Epithelial cell of proximal tubule (primary cell): Measurements from ENCODE around the gene CADM2. TPM values are rescaled to one million over a fixed set of nuclear protein-coding genes. Genes with fewer than 3 reads are reported as not detected.

ENCODE experiments used
- DNase-seq: peaks from one replicate; pipeline ENCODE4 v3.0.0-alpha.2; 2011; ENCODE audit warnings: low read depth
- H3K4me3 ChIP-seq: 2 replicates; pipeline ENCODE4 v1.5.1; 2011; ENCODE audit warnings: low read depth, mild to moderate bottlenecking, low read length
- total RNA-seq: library from RNA; depleted of rRNA; stranded (reverse); fragments of >200 nt; gene quantifications from 2 replicates; pipeline ENCODE4 v1.2.3, GENCODE V29; 2015
- TF ChIP-seq, protein P1 (sequence below): conservative IDR thresholded peaks from 2 replicates; pipeline ENCODE4 v1.5.1; 2012; ENCODE audit warnings: low read depth, mild to moderate bottlenecking, low read length

CADM2 gene
- total RNA-seq, 1 donor from 2014 or later, result not detected

DNA sequence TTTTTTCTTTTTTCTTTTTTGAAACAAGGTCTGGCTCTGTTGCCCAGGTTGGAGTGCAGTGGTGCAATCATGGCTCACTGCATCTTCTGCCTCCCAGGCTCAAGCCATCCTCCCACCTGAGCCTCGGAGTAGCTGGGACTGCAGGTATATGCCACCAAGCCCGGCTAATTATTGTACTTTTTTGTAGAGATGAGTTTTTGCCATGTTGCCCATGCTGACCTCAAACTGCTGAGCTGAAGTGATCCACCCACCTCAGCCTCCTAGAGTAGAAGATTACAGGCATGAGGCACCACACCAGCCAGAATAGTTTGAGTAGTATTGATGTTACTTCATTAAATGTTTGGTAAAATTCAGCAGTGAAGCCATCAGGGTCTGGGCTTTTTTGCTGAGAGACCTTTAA, 251.8 kb downstream of the CADM2 start:
- H3K4me3 ChIP-seq, result no peak overlapping the region
- DNase-seq, result no peak
- TF ChIP-seq, protein P1, sequence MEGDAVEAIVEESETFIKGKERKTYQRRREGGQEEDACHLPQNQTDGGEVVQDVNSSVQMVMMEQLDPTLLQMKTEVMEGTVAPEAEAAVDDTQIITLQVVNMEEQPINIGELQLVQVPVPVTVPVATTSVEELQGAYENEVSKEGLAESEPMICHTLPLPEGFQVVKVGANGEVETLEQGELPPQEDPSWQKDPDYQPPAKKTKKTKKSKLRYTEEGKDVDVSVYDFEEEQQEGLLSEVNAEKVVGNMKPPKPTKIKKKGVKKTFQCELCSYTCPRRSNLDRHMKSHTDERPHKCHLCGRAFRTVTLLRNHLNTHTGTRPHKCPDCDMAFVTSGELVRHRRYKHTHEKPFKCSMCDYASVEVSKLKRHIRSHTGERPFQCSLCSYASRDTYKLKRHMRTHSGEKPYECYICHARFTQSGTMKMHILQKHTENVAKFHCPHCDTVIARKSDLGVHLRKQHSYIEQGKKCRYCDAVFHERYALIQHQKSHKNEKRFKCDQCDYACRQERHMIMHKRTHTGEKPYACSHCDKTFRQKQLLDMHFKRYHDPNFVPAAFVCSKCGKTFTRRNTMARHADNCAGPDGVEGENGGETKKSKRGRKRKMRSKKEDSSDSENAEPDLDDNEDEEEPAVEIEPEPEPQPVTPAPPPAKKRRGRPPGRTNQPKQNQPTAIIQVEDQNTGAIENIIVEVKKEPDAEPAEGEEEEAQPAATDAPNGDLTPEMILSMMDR, result no peak

DNA sequence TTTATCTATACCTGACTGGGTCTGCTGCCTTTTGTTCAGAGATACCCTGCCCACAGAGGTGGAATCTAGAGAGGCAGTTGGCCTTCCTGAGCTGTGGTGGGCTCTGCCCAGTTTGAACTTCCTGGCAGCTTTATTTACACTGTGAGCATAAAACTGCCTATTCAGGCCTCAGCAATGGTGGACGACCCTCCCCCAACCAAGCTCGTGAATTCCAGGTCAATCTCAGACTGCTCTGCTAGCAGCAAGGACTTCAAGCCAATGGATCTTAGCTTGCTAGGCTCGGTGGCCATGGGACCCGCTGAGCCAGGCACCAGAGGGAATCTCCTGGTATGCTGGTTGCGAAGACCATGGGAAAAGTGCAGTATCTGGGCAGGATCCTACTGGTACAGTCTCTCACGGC, 270.2 kb downstream of the CADM2 start:
- H3K4me3 ChIP-seq, result no peak overlapping the region
- TF ChIP-seq, protein P1, result no peak
- DNase-seq, result no peak

DNA sequence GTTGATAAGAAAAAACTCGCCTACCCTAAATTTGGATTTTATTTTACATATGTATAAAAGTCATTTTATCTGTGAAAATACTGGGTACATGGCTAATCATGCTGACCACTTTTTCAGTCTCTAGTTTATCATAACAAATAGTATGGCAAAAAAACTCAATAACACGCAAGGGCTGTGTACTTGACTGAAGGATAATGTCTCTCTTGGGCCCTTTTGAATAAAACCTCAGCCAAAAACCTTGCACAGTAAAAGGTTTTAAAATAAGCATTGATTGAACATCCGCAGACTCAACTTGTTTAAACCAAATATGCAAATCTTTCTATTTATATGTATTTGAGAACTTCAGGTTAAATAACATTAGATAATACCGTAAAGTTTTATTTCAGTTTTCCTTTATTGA, 285.3 kb downstream of the CADM2 start:
- DNase-seq, result no peak
- TF ChIP-seq, protein P1, result no peak
- no peak overlapping the region for H3K4me3 ChIP-seq

DNA sequence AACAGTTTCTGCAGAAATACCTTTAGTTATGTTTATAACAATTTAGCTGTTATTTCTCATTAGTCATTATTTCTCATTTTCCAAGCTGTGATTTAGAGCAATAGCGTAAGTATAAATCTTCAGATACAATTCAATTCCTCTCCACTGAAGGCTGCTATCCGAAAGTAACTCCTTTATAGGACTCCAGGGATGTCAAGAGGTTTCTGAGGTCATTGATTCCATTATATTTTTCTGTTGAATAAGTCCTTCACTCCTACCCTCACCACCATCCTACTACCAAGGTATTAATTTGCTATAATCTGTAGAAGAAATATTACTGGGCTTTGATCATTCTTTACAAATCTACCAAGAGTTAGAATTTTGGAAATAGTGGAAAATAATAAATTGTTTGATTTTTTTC, 285.7 kb downstream of the CADM2 start:
- TF ChIP-seq, protein P1, result no peak
- no peak overlapping the region for H3K4me3 ChIP-seq
- DNase-seq, result no peak

DNA sequence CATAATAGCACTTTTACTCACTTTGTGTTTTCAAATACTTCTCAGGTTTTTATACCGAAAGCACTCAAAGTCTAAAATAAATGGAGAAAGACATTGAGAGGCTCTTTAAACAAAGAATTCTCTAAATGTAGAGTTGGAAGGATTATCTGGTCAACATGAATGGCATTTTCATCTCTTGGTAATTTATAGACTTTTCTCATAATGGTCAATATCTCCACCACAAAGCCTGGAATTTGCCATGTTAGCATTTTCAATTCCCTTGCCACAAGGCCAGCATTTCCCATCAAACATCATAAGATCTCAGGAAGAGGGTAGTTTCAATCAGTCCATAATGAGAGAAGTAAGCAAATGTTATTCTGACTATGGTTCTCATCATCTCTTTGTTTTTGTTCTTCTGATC, 293.0 kb downstream of the CADM2 start:
- H3K4me3 ChIP-seq, result no peak overlapping the region
- no peak for DNase-seq

DNA sequence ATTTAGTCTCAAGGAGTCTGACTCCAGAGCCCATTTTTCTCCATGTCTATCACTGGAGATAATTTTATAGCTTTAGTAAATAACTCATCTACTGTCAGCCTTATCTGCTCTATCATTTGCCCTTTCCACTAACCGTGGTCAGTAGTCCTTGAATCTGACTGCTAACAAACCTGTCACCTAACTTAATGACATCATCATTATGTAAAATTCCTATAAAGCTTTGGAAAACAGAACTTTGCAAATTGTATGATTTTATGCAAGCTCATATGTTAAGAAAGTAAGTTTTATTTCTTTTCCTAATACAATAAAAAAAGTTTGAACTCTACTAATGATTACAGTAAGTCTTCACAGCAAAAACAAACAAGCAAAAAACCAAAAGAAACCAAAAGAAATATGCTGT, 293.9 kb downstream of the CADM2 start:
- TF ChIP-seq, protein P1, result no peak
- DNase-seq, result no peak
- no peak overlapping the region for H3K4me3 ChIP-seq

More for the DNA sequence above, 293.0 kb downstream of the CADM2 start:
- TF ChIP-seq, protein P1, result no peak

DNA sequence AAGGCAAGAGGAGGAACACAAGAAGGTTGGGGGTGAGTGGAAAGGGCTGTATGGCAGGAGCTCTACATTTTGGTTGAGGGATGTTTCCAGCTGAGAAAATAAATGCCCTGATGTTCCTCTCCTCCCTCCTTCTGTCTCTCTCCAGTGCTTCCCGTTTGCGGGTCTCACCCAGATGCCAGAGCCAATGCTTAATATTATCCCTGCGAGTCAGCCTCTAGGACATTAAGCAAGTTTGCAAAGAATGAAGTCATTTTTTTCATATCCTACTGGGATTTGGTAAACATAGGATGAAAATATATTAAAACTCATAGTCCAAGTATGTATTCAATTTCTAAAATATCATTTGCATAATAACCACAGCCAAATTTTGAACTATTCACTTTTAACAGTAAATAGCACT, 295.9 kb downstream of the CADM2 start:
- TF ChIP-seq, protein P1, result no peak
- H3K4me3 ChIP-seq, result no peak overlapping the region
- DNase-seq, result no peak
